NT2/D1 (cell line): ENCODE measurements around the gene CDRT4.

ENCODE experiments used
- SUZ12 ChIP-seq: IDR thresholded peaks from 2 replicates; pipeline ENCODE4 v1.6.1; 2011; ENCODE audit not compliant: insufficient read length, insufficient read depth; ENCODE audit errors: extremely low read depth
- YY1 ChIP-seq: IDR thresholded peaks from 2 replicates; pipeline ENCODE4 v1.6.1; 2011; ENCODE audit not compliant: insufficient read length, insufficient read depth
- ZNF274 ChIP-seq: IDR thresholded peaks from 2 replicates; pipeline ENCODE4 v1.6.1; 2011; ENCODE audit warnings: mild to moderate bottlenecking, low read depth, low read length

GRCh38 chr17:15508466-15508865, 41.0 kb upstream of the CDRT4 start:
- TF ChIP-seq SUZ12 = no peak
- no peak for TF ChIP-seq YY1
- TF ChIP-seq ZNF274 = no peak
